A673 (cell line): Measurements from ENCODE around the gene PADI1. TPM values are rescaled to one million over a fixed set of nuclear protein-coding genes. Genes with fewer than 3 reads are reported as not detected.
A peak's percentile ranks its signal among the peaks of the same experiment; 100 is the strongest.

Experiments used
- BruUV-seq: library from RNA; stranded (reverse); fragments of 400-500 nt; replicated peaks from 2 replicates; lab custom pipeline; 2021; lab: Mats Ljungman, UMichigan
- CTCF ChIA-PET: fragments of 300-600 bp; sonication (Branson Sonifier 250); formaldehyde crosslinking; loops from one replicate; lab custom pipeline; 2022; ENCODE audit warnings: antibody characterized with exemption; lab: Charles Lee
- POLR2A ChIA-PET: fragments of 300-600 bp; sonication (Branson Sonifier 250); formaldehyde crosslinking; loops from one replicate; lab custom pipeline; 2022; ENCODE audit warnings: antibody characterized with exemption; ENCODE audit not compliant: low non-redundant PET; lab: Charles Lee
- DNase-seq: peaks from one replicate; pipeline ENCODE4 v3.0.0-alpha.2; 2015; ENCODE audit warnings: low spot score
- H3K27ac ChIP-seq: fragments of 200-600 bp; sonication (generic); 2 replicates; pipeline ENCODE4 v1.5.1; 2016; ENCODE audit warnings: mixed run types, low read depth, mild to moderate bottlenecking, mixed read lengths, antibody characterized with exemption, low read length; ENCODE audit not compliant: poor library complexity, severe bottlenecking
- H3K27me3 ChIP-seq: fragments of 200-600 bp; sonication (generic); replicated peaks from 2 replicates; pipeline ENCODE4 v1.6.1; 2017; ENCODE audit warnings: mixed run types, low read depth, mild to moderate bottlenecking, mixed read lengths, antibody characterized with exemption, low read length; ENCODE audit not compliant: insufficient read depth, poor library complexity
- H3K36me3 ChIP-seq: fragments of 200-600 bp; sonication (generic); 2 replicates; pipeline ENCODE4 v1.6.1; 2016; ENCODE audit warnings: mixed run types, mild to moderate bottlenecking, mixed read lengths, antibody characterized with exemption, low read length; ENCODE audit not compliant: insufficient read depth, poor library complexity, severe bottlenecking
- H3K4me1 ChIP-seq: fragments of 200-600 bp; sonication (generic); 2 replicates; pipeline ENCODE4 v1.6.1; 2017; ENCODE audit warnings: mixed run types, mild to moderate bottlenecking, mixed read lengths, antibody characterized with exemption, low read length; ENCODE audit not compliant: insufficient read depth, poor library complexity, severe bottlenecking
- H3K4me3 ChIP-seq: fragments of 200-600 bp; sonication (generic); 2 replicates; pipeline ENCODE4 v1.5.1; 2016; ENCODE audit warnings: low read depth, mixed run types, mild to moderate bottlenecking, mixed read lengths, low read length; ENCODE audit not compliant: poor library complexity, severe bottlenecking
- H3K9me3 ChIP-seq: fragments of 200-600 bp; sonication (generic); 2 replicates; pipeline ENCODE4 v1.6.1; 2016; ENCODE audit warnings: mixed run types, low read depth, mild to moderate bottlenecking, mixed read lengths, antibody characterized with exemption, low read length; ENCODE audit not compliant: poor library complexity, severe bottlenecking
- EZH2 ChIP-seq: fragments of 200-600 bp; sonication (generic); IDR thresholded peaks from 2 replicates; pipeline ENCODE4 v1.6.1; 2017; ENCODE audit warnings: borderline replicate concordance, low read depth, mild to moderate bottlenecking, mixed read lengths, antibody characterized with exemption, low read length; ENCODE audit not compliant: poor library complexity, severe bottlenecking
- intact Hi-C: fragments of 100-400 bp; cut with micrococcal nuclease; formaldehyde crosslinking; loops from one replicate; pipeline ENCODE4 v1.10.0; 2022; ENCODE audit not compliant: unreplicated experiment
- total RNA-seq: library from RNA; stranded (reverse); gene quantifications from 2 replicates; pipeline ENCODE4 v1.2.3, GENCODE V29; 2021
- TF ChIP-seq, protein P1 (sequence below): fragments of 300-800, 200-600 bp; sonication (generic); conservative IDR thresholded peaks from 2 replicates; pipeline ENCODE4 v1.5.1; 2017; ENCODE audit warnings: low read depth, mild to moderate bottlenecking, antibody characterized with exemption, low read length, moderate library complexity, mixed read lengths

PADI1 gene
- total RNA-seq, 1 experiment from 2014 or later = 0.56 TPM

DNA sequence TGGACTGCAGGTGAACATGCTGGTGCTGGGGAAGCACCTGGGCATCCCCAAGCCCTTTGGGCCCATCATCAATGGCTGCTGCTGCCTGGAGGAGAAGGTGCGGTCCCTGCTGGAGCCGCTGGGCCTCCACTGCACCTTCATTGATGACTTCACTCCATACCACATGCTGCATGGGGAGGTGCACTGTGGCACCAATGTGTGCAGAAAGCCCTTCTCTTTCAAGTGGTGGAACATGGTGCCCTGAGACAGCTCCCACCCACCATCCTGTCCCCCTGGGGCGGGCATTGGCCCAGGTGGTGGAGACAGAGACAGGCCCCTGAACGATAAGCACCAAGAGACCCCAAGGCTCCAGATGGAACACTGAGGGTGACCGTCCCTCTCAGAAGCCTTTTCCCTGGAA is 77.9 kb downstream of the PADI1 start:
- BruUV-seq = no TSS peak
- Histone ChIP-seq H3K27me3 (no peaks in the 10 kb centered on the region), H3K4me1 (peaks cover 9% of the 10 kb centered on the region), H3K9me3 (no peaks in the 10 kb centered on the region), H3K4me3 (no peak overlapping the region), H3K36me3 (no peaks in the 10 kb centered on the region), H3K27ac (no peak overlapping the region)
- CTCF ChIA-PET = no interaction called here
- TF ChIP-seq EZH2 = no peak
- TF ChIP-seq, protein P1, sequence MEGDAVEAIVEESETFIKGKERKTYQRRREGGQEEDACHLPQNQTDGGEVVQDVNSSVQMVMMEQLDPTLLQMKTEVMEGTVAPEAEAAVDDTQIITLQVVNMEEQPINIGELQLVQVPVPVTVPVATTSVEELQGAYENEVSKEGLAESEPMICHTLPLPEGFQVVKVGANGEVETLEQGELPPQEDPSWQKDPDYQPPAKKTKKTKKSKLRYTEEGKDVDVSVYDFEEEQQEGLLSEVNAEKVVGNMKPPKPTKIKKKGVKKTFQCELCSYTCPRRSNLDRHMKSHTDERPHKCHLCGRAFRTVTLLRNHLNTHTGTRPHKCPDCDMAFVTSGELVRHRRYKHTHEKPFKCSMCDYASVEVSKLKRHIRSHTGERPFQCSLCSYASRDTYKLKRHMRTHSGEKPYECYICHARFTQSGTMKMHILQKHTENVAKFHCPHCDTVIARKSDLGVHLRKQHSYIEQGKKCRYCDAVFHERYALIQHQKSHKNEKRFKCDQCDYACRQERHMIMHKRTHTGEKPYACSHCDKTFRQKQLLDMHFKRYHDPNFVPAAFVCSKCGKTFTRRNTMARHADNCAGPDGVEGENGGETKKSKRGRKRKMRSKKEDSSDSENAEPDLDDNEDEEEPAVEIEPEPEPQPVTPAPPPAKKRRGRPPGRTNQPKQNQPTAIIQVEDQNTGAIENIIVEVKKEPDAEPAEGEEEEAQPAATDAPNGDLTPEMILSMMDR = no peak
- POLR2A ChIA-PET = no interaction called here
- no peak for DNase-seq
- intact Hi-C loops = no loop called here

DNA sequence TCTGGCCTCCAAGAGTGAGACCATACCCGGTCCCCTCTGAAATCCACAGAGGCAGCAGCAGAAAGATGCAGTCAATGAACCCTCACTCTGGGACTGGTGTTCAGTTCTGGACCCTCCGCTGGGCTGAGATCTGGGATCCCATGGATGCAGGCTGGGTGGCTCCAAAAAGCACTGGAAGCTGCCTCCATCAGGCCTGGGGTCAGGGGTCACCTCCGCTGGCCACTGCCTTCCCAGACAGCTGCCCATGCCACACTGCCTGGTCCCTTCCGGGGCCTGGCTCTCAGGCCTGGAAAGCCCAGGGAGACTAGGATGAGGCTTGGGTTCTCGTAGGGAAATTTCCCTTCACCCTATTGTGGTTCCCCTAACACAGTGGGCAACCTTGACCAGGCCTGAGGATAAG is 81.7 kb downstream of the PADI1 start:
- no peak for TF ChIP-seq EZH2
- TF ChIP-seq, protein P1 = no peak
- Histone ChIP-seq H3K36me3 (no peaks in the 10 kb centered on the region), H3K27ac (no peak overlapping the region), H3K9me3 (no peaks in the 10 kb centered on the region), H3K27me3 (no peaks in the 10 kb centered on the region), H3K4me3 (no peak overlapping the region), H3K4me1 (peaks cover 13% of the 10 kb centered on the region)
- intact Hi-C loops = loop anchor here (5.0 kb wide), 1 partner anchor 159 kb away; no protein-coding TSS in a partner anchor
- ChIA-PET CTCF (no interaction called here), POLR2A (no interaction called here)
- no TSS peak for BruUV-seq
- no peak for DNase-seq

DNA sequence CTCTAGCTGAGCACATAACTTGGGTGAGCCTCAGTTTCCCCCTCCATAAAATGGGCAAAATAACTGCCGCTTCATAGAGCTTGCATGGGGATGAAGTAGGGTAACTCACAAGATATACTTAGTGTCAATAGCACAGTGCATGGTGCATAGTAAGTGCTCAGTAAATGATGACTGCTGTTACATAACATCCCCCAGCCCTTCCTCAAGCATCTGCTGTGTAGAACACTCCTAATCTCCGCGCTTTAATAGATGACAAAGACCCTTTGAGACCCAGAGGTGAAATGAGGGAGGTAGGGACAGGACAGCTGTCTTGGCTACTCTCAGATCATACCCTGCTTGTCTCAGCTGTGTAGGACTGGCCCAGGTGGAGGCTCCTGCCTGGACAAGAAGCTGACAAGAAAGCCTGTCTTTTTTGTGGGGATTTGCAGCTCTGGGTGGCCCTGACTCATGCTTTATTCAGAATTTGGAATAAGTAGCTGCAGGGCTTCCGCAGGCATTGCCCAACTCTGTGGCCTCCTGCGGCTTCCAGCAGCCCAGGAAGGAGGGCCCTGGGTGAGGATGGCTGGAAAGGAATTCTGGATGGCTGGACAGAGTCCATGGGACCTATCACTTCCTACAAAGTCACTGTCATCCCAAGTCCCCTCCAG is 82.3 kb downstream of the PADI1 start:
- Histone ChIP-seq H3K4me1 (peaks cover 13% of the 10 kb centered on the region), H3K9me3 (no peaks in the 10 kb centered on the region), H3K27me3 (no peaks in the 10 kb centered on the region), H3K27ac (no peak overlapping the region), H3K4me3 (no peak overlapping the region), H3K36me3 (no peaks in the 10 kb centered on the region)
- BruUV-seq = no TSS peak
- intact Hi-C loops = loop anchor here (5.0 kb wide), 1 partner anchor 160 kb away; no protein-coding TSS in a partner anchor
- ChIA-PET POLR2A (no interaction called here), CTCF (no interaction called here)
- peak; percentile 80 for DNase-seq
- TF ChIP-seq, protein P1 = no peak
- no peak for TF ChIP-seq EZH2
